Measurements from ENCODE around the gene FBXO10.
A peak's percentile ranks its signal among the peaks of the same experiment; 100 is the strongest.

FBXO10 gene

GRCh38 chr9:37551888-37552287 lies 24.3 kb downstream of the FBXO10 start:
- no peaks in the 10 kb centered on the region for H3K27me3 Mint-ChIP-seq
- H3K4me3 Mint-ChIP-seq: no peak overlapping the region
- intact Hi-C loops (cut with micrococcal nuclease): no loop called here
- H3K4me1 Mint-ChIP-seq (ENCODE audit: low read depth): peaks cover 9% of the 10 kb centered on the region
- H3K9me3 Mint-ChIP-seq: no peaks in the 10 kb centered on the region
- H3K36me3 Mint-ChIP-seq (ENCODE audit: low read depth): no peaks in the 10 kb centered on the region
- H3K27ac Mint-ChIP-seq: no peak overlapping the region

DNA sequence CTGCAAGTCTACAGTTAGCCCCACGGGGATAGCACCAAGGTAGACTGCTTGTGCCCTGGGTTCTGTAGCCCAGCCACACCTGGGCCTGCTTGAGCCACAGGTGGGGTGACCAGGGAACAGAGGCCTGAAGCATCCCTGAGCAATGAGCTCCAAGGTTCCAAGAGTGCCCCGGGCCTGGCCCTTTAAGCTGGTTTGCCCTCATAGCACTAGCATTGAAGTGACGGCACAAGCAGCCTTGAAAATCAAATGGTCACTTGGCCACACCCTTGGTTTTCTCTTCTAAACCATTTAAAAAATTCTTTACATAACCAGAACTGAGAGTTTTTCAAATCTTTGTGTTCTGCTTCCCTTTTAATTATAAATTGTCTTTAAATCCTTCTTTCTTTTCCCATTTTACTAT lies 24.7 kb downstream of the FBXO10 start:
- Mint-ChIP-seq H3K27ac (no peak overlapping the region), H3K27me3 (no peaks in the 10 kb centered on the region), H3K36me3 (ENCODE audit: low read depth) (no peaks in the 10 kb centered on the region), H3K4me1 (ENCODE audit: low read depth) (peaks cover 9% of the 10 kb centered on the region), H3K9me3 (no peaks in the 10 kb centered on the region), H3K4me3 (no peak overlapping the region)
- intact Hi-C loops (cut with micrococcal nuclease): no loop called here

DNA sequence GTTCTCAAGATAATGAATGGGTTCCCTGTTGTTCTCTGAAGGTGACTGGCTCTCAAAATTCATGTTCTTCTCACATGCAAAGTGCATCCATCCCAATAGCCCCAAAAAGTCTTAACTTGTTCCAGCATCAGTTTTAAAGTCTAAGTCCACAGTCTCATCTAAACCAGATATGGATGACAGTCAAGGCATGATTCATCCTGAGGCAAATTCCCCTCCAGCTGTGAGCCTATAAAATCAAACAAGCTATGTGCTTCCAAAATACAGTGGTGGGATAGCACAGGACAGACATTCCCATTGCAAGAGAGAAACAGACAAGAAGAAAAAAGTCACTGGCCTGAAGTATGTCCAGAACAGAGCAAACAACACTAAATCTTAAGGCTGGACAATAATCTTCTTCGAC lies 25.4 kb downstream of the FBXO10 start:
- Mint-ChIP-seq H3K36me3 (ENCODE audit: low read depth) (no peaks in the 10 kb centered on the region), H3K27me3 (no peaks in the 10 kb centered on the region)

GRCh38 chr9:37549527-37549926 lies 26.7 kb downstream of the FBXO10 start:
- H3K4me3 Mint-ChIP-seq: no peak overlapping the region
- no peaks in the 10 kb centered on the region for H3K9me3 Mint-ChIP-seq
- no peaks in the 10 kb centered on the region for H3K36me3 Mint-ChIP-seq (ENCODE audit: low read depth)
- intact Hi-C loops (cut with micrococcal nuclease): no loop called here
- no peak overlapping the region for H3K27ac Mint-ChIP-seq
- no peaks in the 10 kb centered on the region for H3K27me3 Mint-ChIP-seq
- H3K4me1 Mint-ChIP-seq (ENCODE audit: low read depth): peaks cover 9% of the 10 kb centered on the region

More for the DNA sequence above, 25.4 kb downstream of the FBXO10 start:
- Mint-ChIP-seq H3K27ac (no peak overlapping the region), H3K9me3 (no peaks in the 10 kb centered on the region), H3K4me1 (ENCODE audit: low read depth) (peaks cover 9% of the 10 kb centered on the region), H3K4me3 (no peak overlapping the region)
- intact Hi-C loops (cut with micrococcal nuclease): no loop called here

DNA sequence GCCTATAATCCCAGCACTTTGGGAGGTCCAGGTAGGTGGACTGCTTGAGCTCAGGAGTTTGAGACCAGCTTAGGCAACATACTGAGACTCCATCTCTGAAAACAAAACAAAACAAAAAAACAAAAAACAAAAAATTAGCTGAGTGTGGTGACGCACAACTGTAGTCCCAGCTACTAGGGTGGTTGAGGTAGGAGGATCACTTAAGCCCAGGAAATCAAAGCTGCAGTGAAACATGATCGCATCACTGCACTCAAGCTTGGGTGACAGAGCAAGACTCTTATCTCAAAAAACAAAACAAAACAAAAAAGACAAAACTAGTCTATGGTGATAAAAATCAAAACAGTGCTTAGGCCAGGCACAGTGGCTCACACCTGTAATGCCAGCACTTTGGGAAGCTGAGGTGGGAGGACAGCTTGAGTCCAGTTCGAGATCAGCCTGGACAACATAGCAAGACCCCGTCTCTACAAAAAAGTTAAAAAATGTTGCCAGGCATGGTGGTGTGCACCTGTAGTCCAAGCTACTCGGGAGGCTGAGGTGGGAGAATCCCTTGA lies 28.8 kb downstream of the FBXO10 start:
- Mint-ChIP-seq H3K27me3 (no peaks in the 10 kb centered on the region), H3K4me1 (ENCODE audit: low read depth) (peaks cover 9% of the 10 kb centered on the region), H3K9me3 (no peaks in the 10 kb centered on the region), H3K27ac (no peak overlapping the region), H3K4me3 (no peak overlapping the region), H3K36me3 (ENCODE audit: low read depth) (no peaks in the 10 kb centered on the region)
- intact Hi-C loops (cut with micrococcal nuclease): no loop called here

DNA sequence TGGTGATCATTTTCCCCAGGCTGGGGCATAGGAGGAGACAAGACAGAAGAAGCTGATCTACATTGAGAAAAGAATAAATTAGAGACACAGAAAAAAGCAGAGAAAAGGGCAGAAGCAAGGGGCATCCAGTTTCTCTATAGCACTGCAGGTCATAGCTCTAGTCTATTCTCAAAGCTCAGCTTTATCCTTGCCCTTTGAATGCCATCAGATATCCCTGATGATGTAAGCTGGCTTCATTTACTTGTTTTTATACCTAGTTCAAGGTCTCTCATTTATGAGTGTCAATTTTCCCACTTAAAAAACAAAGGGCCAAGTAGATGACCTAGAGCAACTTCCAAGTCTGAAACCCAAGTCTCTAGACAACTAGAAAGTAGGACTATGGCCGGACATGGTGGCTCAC lies 32.7 kb downstream of the FBXO10 start:
- Mint-ChIP-seq H3K9me3 (no peaks in the 10 kb centered on the region), H3K36me3 (ENCODE audit: low read depth) (peaks cover 9% of the 10 kb centered on the region), H3K27ac (no peak overlapping the region), H3K4me1 (ENCODE audit: low read depth) (no peaks in the 10 kb centered on the region), H3K27me3 (no peaks in the 10 kb centered on the region), H3K4me3 (no peak overlapping the region)
- intact Hi-C loops (cut with micrococcal nuclease): no loop called here

GRCh38 chr9:37542895-37543294 lies 33.3 kb downstream of the FBXO10 start:
- H3K36me3 Mint-ChIP-seq (ENCODE audit: low read depth): peaks cover 15% of the 10 kb centered on the region
- H3K9me3 Mint-ChIP-seq: no peaks in the 10 kb centered on the region
- no peaks in the 10 kb centered on the region for H3K4me1 Mint-ChIP-seq (ENCODE audit: low read depth)
- H3K27me3 Mint-ChIP-seq: no peaks in the 10 kb centered on the region
- intact Hi-C loops (cut with micrococcal nuclease): no loop called here
- no peak overlapping the region for H3K4me3 Mint-ChIP-seq
- H3K27ac Mint-ChIP-seq: no peak overlapping the region

DNA sequence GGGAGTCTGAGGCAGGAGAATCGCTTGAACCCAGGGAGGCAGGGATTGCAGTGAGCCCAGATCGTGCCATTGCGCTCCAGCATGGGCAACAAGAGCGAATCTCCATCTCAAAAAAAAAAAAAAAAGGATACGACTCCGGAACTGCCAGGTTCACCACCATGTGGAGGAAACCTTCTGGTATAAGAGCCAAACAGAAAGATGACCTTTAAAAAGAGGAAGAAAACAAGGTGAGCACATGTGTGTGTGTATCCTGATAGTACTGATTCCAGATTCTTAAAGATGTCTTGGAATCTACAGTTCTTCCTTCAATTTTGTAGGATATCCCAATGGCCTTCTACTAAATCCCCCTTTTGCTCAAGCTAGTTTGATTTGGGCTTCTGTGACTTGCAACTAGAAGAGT lies 33.7 kb downstream of the FBXO10 start:
- no peak overlapping the region for H3K27ac Mint-ChIP-seq

DNA sequence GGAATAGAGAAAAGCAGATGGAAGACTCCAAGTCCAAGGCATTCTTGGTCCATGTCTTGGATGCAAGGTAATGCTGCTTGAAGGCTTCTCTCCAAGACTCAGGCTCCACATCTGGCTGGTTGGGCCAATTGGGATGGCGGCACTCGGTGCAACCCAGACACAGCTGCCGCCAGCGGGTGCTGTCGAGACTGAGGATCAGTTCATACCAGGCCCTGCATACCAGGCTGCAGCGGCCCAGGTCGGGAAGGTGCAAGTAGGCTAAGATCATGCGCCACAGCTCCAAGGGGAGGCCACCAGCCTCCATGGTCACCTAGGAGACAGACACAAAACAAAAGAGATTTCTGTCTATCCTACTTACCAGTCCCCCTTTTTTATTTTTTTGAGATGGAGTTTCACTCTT lies 34.7 kb downstream of the FBXO10 start:
- intact Hi-C loops (cut with micrococcal nuclease): no loop called here
- H3K4me3 Mint-ChIP-seq: no peak overlapping the region

More for the DNA sequence above, 33.7 kb downstream of the FBXO10 start:
- H3K36me3 Mint-ChIP-seq (ENCODE audit: low read depth): peaks cover 19% of the 10 kb centered on the region
- H3K27me3 Mint-ChIP-seq: no peaks in the 10 kb centered on the region
- no peaks in the 10 kb centered on the region for H3K9me3 Mint-ChIP-seq
- intact Hi-C loops (cut with micrococcal nuclease): no loop called here
- no peaks in the 10 kb centered on the region for H3K4me1 Mint-ChIP-seq (ENCODE audit: low read depth)
- no peak overlapping the region for H3K4me3 Mint-ChIP-seq

GRCh38 chr9:37540634-37541033 lies 35.5 kb downstream of the FBXO10 start:
- H3K36me3 Mint-ChIP-seq (ENCODE audit: low read depth): peaks cover 31% of the 10 kb centered on the region
- no peak overlapping the region for H3K4me3 Mint-ChIP-seq
- intact Hi-C loops (cut with micrococcal nuclease): no loop called here
- no peaks in the 10 kb centered on the region for H3K9me3 Mint-ChIP-seq
- H3K27me3 Mint-ChIP-seq: no peaks in the 10 kb centered on the region
- H3K4me1 Mint-ChIP-seq (ENCODE audit: low read depth): no peaks in the 10 kb centered on the region
- no peak overlapping the region for H3K27ac Mint-ChIP-seq

More for the DNA sequence above, 34.7 kb downstream of the FBXO10 start:
- Mint-ChIP-seq H3K9me3 (no peaks in the 10 kb centered on the region), H3K27me3 (no peaks in the 10 kb centered on the region), H3K27ac (no peak overlapping the region), H3K4me1 (ENCODE audit: low read depth) (no peaks in the 10 kb centered on the region), H3K36me3 (ENCODE audit: low read depth) (peaks cover 29% of the 10 kb centered on the region)

- Mint-ChIP-seq H3K36me3 (ENCODE audit: low read depth) (peaks cover 31% of the 10 kb centered on the region), H3K4me3 (no peak overlapping the region), H3K27me3 (no peaks in the 10 kb centered on the region), H3K4me1 (ENCODE audit: low read depth) (no peaks in the 10 kb centered on the region), H3K9me3 (no peaks in the 10 kb centered on the region), H3K27ac (no peak overlapping the region)
- intact Hi-C loops (cut with micrococcal nuclease): no loop called here
Measured at GRCh38 chr9:37539634-37540033, 36.5 kb downstream of the FBXO10 start.

- Mint-ChIP-seq H3K4me3 (no peak overlapping the region), H3K4me1 (ENCODE audit: low read depth) (no peaks in the 10 kb centered on the region), H3K27ac (no peak overlapping the region), H3K9me3 (no peaks in the 10 kb centered on the region), H3K27me3 (no peaks in the 10 kb centered on the region), H3K36me3 (ENCODE audit: low read depth) (peaks cover 31% of the 10 kb centered on the region)
- intact Hi-C loops (cut with micrococcal nuclease): no loop called here
Measured at GRCh38 chr9:37538099-37538498, 38.1 kb downstream of the FBXO10 start.

- Mint-ChIP-seq H3K27ac (peak overlapping the region; percentile 0), H3K27me3 (no peaks in the 10 kb centered on the region), H3K36me3 (ENCODE audit: low read depth) (peaks cover 22% of the 10 kb centered on the region), H3K4me3 (no peak overlapping the region), H3K9me3 (no peaks in the 10 kb centered on the region), H3K4me1 (ENCODE audit: low read depth) (peaks cover 8% of the 10 kb centered on the region)
- intact Hi-C loops (cut with micrococcal nuclease): no loop called here
Measured at GRCh38 chr9:37534901-37535300, 41.3 kb downstream of the FBXO10 start.

DNA sequence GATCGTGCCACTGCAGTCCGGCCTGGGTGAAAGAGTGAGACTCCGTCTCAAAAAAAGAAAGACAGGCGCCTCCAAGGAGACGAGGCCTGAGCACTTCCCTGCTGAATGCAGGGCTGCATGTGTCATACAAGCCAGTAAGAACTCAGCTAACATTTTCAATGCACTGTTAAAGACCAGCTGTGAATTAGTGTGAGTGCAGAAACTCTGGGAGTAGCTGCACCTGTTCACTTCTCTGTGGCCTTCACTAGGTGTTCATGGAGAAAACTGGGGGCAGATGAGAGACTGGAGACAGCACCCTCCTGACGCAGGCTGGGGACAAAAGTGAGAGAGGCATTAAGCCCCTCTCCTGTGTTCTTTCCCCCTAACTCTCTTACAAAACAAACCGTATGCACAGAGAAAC lies 41.8 kb downstream of the FBXO10 start:
- Mint-ChIP-seq H3K4me1 (ENCODE audit: low read depth) (peaks cover 8% of the 10 kb centered on the region), H3K36me3 (ENCODE audit: low read depth) (peaks cover 22% of the 10 kb centered on the region), H3K27me3 (no peaks in the 10 kb centered on the region), H3K4me3 (no peak overlapping the region), H3K9me3 (no peaks in the 10 kb centered on the region), H3K27ac (peak overlapping the region; percentile 0)
- intact Hi-C loops (cut with micrococcal nuclease): no loop called here

DNA sequence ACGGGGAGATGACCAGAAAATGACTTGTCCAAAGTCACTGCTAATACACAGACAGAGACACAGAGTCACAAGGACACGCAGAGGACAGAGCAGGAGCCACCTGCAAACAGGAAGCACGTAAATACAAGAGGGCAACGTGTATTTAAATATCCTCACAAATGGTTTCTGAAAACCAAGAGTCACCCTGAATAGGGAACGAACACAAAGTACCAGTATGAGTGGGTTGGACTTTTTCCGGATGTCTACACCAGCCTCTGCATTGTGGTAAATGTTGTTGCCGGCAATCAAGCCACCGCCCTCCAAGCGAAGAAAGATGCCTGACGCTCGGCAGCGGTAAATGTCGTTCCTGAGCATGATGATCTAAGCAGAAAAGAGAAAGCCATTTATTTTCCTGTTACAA lies 44.5 kb downstream of the FBXO10 start:
- no peaks in the 10 kb centered on the region for H3K27me3 Mint-ChIP-seq
- H3K27ac Mint-ChIP-seq: peak overlapping the region; percentile 84
- no peak overlapping the region for H3K4me3 Mint-ChIP-seq
- peaks cover 8% of the 10 kb centered on the region for H3K4me1 Mint-ChIP-seq (ENCODE audit: low read depth)
- intact Hi-C loops (cut with micrococcal nuclease): no loop called here
- peaks cover 19% of the 10 kb centered on the region for H3K36me3 Mint-ChIP-seq (ENCODE audit: low read depth)
- no peaks in the 10 kb centered on the region for H3K9me3 Mint-ChIP-seq

All from dendritic cell treated with granulocyte-macrophage colony-stimulating factor and Interleukin-4, amounts not matched to agents 40 ng/mL and 50 ng/mL, for 4 days (primary cell).